ENCODE data around the gene TXNDC8. TPM values are rescaled to one million over a fixed set of nuclear protein-coding genes. Genes with fewer than 3 reads are reported as not detected.

The TXNDC8 gene
- total and polyA plus RNA-seq, 2 of the 13 experiments (the other 11 are each of a cell fraction or from before 2014, with no cell fraction given): not detected

DNA sequence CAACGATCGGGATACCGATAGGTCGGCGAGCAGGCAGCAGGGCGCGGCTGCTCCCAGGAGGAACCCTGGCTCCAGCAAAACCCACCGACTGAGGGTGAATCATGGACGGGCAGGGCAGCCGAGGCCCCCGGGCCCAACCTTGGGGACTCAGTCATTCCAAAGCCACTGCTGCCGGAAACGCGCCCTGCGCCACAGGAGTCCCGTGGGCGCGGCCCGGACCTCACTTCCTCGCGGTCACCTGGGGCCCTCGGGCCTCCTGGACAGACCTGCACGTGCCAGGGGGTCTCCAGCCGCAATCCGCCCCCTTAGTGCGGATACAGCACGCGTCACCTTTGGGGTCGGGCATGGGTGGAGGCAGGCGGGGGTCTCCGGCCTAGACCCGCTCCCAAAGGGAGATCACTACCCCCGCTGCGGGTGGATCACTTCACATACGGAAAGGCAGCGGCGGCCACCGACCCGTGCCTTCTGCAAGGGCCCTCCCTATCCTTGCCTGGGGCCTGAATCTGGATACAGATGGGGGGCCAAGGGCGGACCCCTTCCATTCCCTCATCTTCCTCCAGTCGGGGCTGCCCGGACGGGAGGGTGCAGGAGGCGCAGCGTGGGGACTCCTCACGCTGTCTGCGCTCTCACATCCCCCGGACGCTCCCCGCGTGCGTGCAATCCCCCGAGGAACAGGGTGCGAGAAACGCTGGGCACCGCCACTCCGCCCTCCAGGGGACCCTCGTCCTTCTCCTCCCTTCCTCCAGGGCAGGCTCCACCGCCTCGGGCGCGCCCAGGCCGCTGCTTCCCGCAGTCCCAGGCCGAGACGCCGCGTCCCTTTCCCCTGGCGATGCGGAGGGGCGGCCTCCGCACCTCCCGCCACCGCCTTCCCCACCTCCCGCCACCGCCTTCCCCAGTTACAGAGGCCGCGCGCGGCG, 81.9 kb downstream of the TXNDC8 start (continued):
- TF ChIP-seq CHD4 (IDR thresholded peaks at IDR 0.05; ENCODE audit: borderline replicate concordance, low read length): no peak
- TF ChIP-seq, protein P1, sequence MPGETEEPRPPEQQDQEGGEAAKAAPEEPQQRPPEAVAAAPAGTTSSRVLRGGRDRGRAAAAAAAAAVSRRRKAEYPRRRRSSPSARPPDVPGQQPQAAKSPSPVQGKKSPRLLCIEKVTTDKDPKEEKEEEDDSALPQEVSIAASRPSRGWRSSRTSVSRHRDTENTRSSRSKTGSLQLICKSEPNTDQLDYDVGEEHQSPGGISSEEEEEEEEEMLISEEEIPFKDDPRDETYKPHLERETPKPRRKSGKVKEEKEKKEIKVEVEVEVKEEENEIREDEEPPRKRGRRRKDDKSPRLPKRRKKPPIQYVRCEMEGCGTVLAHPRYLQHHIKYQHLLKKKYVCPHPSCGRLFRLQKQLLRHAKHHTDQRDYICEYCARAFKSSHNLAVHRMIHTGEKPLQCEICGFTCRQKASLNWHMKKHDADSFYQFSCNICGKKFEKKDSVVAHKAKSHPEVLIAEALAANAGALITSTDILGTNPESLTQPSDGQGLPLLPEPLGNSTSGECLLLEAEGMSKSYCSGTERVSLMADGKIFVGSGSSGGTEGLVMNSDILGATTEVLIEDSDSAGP (CRISPR knock-in tag; IDR thresholded peaks at IDR 0.05; ENCODE audit: borderline replicate concordance): peak; percentile 61; the same call in 1 of the 2 replicates
- TF ChIP-seq, protein P2, sequence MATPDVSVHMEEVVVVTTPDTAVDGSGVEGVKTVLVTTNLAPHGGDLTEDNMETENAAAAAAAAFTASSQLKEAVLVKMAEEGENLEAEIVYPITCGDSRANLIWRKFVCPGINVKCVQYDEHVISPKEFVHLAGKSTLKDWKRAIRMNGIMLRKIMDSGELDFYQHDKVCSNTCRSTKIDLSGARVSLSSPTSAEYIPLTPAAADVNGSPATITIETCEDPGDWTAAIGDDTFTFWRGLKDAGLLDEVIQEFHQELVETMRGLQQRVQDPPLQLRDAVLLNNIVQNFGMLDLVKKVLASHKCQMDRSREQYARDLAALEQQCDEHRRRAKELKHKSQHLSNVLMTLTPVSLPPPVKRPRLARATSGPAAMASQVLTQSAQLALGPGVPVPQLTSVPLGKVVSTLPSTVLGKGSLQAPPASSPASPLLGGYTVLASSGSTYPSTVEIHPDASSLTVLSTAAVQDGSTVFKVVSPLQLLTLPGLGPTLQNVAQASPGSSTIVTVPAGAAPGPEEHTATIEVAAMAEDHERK (CRISPR knock-in tag; IDR thresholded peaks at IDR 0.05; ENCODE audit: low read depth): no peak; the same call in 1 of the 2 replicates
- peak; percentile 55; the same call in 1 of the 2 replicates for TF ChIP-seq ZSCAN31 (CRISPR knock-in tag; IDR thresholded peaks at IDR 0.05; ENCODE audit: low read depth)
- peak; percentile 25; the same call in 1 of the 2 replicates for TF ChIP-seq SALL1 (CRISPR knock-in tag; IDR thresholded peaks at IDR 0.05)
- TF ChIP-seq RFX1 (IDR thresholded peaks at IDR 0.05): no peak
- TF ChIP-seq ZNF501 (CRISPR knock-in tag; IDR thresholded peaks at IDR 0.05): peak; percentile 70; the same call in 1 of the 2 replicates
- no peak for TF ChIP-seq NFYB (CRISPR knock-in tag; IDR thresholded peaks at IDR 0.05)
- TF ChIP-seq DMAP1 (CRISPR knock-in tag; IDR thresholded peaks at IDR 0.05): no peak
- peak; percentile 78; the same call in 1 of the 2 replicates for TF ChIP-seq NFKB2 (CRISPR knock-in tag; IDR thresholded peaks at IDR 0.05; ENCODE audit: borderline replicate concordance)
- peak; percentile 8; the same call in 1 of the 2 replicates for TF ChIP-seq POLR2G (IDR thresholded peaks at IDR 0.05; ENCODE audit: low read depth, low read length)
- TF ChIP-seq, protein P3, sequence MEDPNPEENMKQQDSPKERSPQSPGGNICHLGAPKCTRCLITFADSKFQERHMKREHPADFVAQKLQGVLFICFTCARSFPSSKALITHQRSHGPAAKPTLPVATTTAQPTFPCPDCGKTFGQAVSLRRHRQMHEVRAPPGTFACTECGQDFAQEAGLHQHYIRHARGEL (CRISPR knock-in tag; IDR thresholded peaks at IDR 0.05): 0 out of 2 replicates have a peak, but pooled peaks have one; percentile 21
- 0 out of 2 replicates have a peak, but pooled peaks have one; percentile 13 for TF ChIP-seq ZNF124 (CRISPR knock-in tag; IDR thresholded peaks at IDR 0.05)
- TF ChIP-seq, protein P4, sequence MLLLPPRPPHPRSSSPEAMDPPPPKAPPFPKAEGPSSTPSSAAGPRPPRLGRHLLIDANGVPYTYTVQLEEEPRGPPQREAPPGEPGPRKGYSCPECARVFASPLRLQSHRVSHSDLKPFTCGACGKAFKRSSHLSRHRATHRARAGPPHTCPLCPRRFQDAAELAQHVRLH (CRISPR knock-in tag; IDR thresholded peaks at IDR 0.05; ENCODE audit: borderline replicate concordance, low read depth): peak; percentile 55; the same call in 1 of the 2 replicates
- TF ChIP-seq, protein P5, sequence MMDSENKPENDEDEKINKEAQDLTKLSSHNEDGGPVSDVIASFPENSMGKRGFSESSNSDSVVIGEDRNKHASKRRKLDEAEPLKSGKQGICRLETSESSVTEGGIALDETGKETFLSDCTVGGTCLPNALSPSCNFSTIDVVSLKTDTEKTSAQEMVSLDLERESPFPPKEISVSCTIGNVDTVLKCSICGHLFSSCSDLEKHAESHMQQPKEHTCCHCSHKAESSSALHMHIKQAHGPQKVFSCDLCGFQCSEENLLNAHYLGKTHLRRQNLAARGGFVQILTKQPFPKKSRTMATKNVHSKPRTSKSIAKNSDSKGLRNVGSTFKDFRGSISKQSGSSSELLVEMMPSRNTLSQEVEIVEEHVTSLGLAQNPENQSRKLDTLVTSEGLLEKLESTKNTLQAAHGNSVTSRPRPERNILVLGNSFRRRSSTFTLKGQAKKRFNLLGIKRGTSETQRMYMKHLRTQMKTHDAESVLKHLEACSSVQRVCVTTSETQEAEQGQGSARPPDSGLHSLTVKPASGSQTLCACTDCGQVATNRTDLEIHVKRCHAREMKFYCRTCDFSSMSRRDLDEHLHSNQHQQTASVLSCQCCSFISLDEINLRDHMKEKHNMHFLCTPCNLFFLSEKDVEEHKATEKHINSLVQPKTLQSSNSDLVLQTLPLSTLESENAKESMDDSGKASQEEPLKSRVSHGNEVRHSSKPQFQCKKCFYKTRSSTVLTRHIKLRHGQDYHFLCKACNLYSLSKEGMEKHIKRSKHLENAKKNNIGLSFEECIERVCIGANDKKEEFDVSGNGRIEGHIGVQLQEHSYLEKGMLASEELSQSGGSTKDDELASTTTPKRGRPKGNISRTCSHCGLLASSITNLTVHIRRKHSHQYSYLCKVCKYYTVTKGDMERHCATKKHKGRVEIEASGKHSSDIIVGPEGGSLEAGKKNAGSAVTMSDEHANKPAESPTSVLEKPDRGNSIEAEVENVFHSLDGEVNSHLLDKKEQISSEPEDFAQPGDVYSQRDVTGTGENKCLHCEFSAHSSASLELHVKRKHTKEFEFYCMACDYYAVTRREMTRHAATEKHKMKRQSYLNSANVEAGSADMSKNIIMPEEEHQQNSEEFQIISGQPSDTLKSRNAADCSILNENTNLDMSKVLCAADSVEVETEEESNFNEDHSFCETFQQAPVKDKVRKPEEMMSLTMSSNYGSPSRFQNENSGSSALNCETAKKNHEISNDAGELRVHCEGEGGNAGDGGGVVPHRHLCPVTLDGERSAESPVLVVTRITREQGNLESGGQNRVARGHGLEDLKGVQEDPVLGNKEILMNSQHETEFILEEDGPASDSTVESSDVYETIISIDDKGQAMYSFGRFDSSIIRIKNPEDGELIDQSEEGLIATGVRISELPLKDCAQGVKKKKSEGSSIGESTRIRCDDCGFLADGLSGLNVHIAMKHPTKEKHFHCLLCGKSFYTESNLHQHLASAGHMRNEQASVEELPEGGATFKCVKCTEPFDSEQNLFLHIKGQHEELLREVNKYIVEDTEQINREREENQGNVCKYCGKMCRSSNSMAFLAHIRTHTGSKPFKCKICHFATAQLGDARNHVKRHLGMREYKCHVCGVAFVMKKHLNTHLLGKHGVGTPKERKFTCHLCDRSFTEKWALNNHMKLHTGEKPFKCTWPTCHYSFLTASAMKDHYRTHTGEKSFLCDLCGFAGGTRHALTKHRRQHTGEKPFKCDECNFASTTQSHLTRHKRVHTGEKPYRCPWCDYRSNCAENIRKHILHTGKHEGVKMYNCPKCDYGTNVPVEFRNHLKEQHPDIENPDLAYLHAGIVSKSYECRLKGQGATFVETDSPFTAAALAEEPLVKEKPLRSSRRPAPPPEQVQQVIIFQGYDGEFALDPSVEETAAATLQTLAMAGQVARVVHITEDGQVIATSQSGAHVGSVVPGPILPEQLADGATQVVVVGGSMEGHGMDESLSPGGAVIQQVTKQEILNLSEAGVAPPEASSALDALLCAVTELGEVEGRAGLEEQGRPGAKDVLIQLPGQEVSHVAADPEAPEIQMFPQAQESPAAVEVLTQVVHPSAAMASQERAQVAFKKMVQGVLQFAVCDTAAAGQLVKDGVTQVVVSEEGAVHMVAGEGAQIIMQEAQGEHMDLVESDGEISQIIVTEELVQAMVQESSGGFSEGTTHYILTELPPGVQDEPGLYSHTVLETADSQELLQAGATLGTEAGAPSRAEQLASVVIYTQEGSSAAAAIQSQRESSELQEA (CRISPR knock-in tag; IDR thresholded peaks at IDR 0.05; ENCODE audit: not compliant biosample characterization): no peak
- TF ChIP-seq STAG1 (CRISPR knock-in tag; IDR thresholded peaks at IDR 0.05): 0 out of 2 replicates have a peak, but pooled peaks have one; percentile 6

Data from HepG2 (cell line).